ENCODE measurements around the gene FPGS. TPM values are rescaled to one million over a fixed set of nuclear protein-coding genes. Genes with fewer than 3 reads are reported as not detected.

Gene FPGS
- polyA plus RNA-seq, 3 donors, result 21.3 to 28.5 (median 25.2) TPM

DNA sequence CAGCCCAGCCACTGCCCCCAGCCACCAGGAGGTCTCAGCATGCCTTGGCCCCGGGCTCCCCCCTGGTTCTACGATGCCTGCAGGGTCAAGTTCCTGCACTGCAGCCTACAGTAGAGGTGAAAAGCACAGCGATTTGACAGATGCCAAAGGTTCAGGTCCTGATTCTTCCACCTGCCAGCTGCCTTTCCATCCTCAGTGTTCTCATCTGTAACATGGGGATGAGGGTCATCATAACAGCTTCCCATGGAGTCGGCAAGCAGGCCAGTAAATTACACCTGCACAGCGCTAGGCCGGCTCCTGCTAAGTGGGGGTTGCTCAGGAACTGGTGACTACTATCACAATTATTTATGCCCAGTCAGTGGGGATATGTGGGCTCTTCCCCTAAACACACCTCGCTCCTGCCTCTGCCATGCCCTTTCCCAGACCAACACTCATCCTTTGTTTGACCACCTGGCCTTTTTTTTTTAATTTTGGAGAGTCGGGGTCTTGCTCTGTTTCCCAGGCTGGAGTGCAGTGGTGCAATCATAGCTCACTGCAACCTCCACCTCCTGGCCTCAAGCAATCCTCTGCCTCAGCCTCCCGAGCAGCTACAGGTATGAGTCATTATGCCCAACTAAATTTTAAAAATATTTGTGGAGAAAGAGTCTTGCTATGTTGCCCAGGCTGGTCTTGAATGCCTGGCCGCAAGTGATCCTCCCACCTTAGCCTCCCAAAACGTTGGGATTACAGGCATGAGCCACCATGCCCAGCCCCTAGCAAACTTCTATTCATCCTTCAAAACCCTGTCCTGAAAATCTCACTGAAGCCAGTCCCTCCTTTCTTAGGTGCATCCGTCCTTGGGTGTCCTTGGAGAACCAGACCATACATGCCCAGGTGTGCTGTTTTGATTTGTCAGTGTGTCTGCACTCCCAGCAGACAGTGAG, 45.4 kb downstream of the FPGS start:
- Mint-ChIP-seq H3K9me3 (peaks cover 19 to 26% (median 22%) of the 10 kb centered on the region in 7 donors), H3K27ac (peak overlapping the region in 2 of 7 donors; percentile 32 to 47), H3K4me3 (no peak overlapping the region), H3K36me3 (peaks cover 26 to 32% of the 10 kb centered on the region in 2 donors), H3K4me1 (peaks cover 22% of the 10 kb centered on the region), H3K27me3 (ENCODE audit: low read depth in 3 of 3) (peaks cover 0 to 3% (median 3%) of the 10 kb centered on the region in 3 donors)
- no peak for DNase-seq
- no peaks in the 10 kb centered on the region for H3K27me3 ChIP-seq (ENCODE audit: control insufficient read depth in 2 of 2, insufficient read depth in 2 of 2, low read length in 2 of 2)
- intact Hi-C loops (cut with micrococcal nuclease), result no loop called here
- H3K27ac ChIP-seq (ENCODE audit: low read depth in 1 of 2, low read length in 2 of 2), result no peak overlapping the region
- TF ChIP-seq, protein P1, sequence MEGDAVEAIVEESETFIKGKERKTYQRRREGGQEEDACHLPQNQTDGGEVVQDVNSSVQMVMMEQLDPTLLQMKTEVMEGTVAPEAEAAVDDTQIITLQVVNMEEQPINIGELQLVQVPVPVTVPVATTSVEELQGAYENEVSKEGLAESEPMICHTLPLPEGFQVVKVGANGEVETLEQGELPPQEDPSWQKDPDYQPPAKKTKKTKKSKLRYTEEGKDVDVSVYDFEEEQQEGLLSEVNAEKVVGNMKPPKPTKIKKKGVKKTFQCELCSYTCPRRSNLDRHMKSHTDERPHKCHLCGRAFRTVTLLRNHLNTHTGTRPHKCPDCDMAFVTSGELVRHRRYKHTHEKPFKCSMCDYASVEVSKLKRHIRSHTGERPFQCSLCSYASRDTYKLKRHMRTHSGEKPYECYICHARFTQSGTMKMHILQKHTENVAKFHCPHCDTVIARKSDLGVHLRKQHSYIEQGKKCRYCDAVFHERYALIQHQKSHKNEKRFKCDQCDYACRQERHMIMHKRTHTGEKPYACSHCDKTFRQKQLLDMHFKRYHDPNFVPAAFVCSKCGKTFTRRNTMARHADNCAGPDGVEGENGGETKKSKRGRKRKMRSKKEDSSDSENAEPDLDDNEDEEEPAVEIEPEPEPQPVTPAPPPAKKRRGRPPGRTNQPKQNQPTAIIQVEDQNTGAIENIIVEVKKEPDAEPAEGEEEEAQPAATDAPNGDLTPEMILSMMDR (IDR thresholded peaks at IDR 0.05), result no peak
- no peaks in the 10 kb centered on the region for H3K79me2 ChIP-seq (ENCODE audit: insufficient read depth, low read length)
- peaks cover 17% of the 10 kb centered on the region for H4K20me1 ChIP-seq (ENCODE audit: insufficient read depth, low read length)
- no peak overlapping the region for H2AFZ ChIP-seq (ENCODE audit: insufficient read depth, low read depth, low read length, poor library complexity, severe bottlenecking)
- H3K9ac ChIP-seq (ENCODE audit: insufficient read depth, low read length, poor library complexity, severe bottlenecking), result no peak overlapping the region
- peaks cover 7 to 11% of the 10 kb centered on the region in 2 donors for H3K4me1 ChIP-seq (ENCODE audit: control insufficient read depth in 1 of 2, insufficient read depth in 2 of 2, low read length in 2 of 2)
- no peak overlapping the region for H3K4me3 ChIP-seq (replicated peaks in 1 of 3; ENCODE audit: low read depth in 2 of 3, low read length in 3 of 3)
- H3K9me3 ChIP-seq (replicated peaks in 1 of 2; ENCODE audit: control insufficient read depth in 1 of 2, insufficient read depth in 1 of 2, low read length in 2 of 2), result peaks cover 15 to 24% of the 10 kb centered on the region in 2 donors
- peaks cover under 1 to 20% of the 10 kb centered on the region in 2 donors for H3K36me3 ChIP-seq (replicated peaks in 1 of 2; ENCODE audit: control insufficient read depth in 1 of 2, insufficient read depth in 2 of 2, low read length in 2 of 2)
- 67% methylated on average over 5 of the region's 12 CpGs for WGBS (ENCODE audit: insufficient coverage)
- no peak overlapping the region for H3K4me2 ChIP-seq (replicated peaks; ENCODE audit: extremely low read depth, low read length, poor library complexity, severe bottlenecking)

DNA sequence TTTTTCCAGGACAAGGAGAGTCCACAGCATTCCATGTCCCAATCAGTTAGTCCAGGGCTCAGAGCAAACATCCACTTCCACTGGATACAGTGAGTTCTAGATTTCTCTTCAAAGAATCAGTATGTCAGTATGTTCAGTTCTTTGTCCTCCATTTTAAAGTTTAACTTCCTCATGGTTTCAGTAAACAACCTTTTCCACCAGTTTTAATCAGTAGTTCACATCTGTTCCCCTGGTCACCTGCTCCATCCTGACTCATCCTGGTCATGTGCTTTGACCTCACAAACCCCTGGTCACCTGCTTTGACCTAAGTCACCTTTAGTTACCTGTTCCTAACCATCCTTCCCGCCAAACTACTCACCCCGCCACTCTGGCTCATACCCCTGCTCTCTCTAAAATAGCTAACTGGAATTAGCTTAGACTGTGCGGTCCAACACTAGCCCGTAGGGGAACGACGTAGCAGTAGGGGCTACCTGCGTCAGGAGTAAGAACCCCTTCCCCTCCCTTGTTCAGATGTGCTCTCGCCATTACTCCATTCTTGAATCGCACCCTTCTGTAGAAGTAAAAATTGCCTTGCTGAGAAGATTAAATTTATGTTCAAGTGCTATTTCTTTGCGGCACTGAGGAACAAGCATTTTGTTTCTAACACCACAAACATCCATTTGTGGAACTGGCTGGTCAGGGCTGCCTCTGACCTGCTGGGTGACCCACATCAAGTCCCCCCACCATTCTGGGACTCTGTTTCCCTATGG, 46.2 kb downstream of the FPGS start:
- Histone ChIP-seq H3K4me3 (replicated peaks in 1 of 3; ENCODE audit: low read depth in 2 of 3, low read length in 3 of 3) (no peak overlapping the region), H3K27ac (ENCODE audit: low read depth in 1 of 2, low read length in 2 of 2) (no peak overlapping the region), H4K20me1 (ENCODE audit: insufficient read depth, low read length) (peaks cover 19% of the 10 kb centered on the region), H3K9me3 (replicated peaks in 1 of 2; ENCODE audit: control insufficient read depth in 1 of 2, insufficient read depth in 1 of 2, low read length in 2 of 2) (peaks cover 15 to 24% of the 10 kb centered on the region in 2 donors), H3K4me1 (ENCODE audit: control insufficient read depth in 1 of 2, insufficient read depth in 2 of 2, low read length in 2 of 2) (peaks cover 16 to 19% of the 10 kb centered on the region in 2 donors), H3K27me3 (ENCODE audit: control insufficient read depth in 2 of 2, insufficient read depth in 2 of 2, low read length in 2 of 2) (no peaks in the 10 kb centered on the region), H3K4me2 (replicated peaks; ENCODE audit: extremely low read depth, low read length, poor library complexity, severe bottlenecking) (no peak overlapping the region), H2AFZ (ENCODE audit: insufficient read depth, low read depth, low read length, poor library complexity, severe bottlenecking) (no peak overlapping the region), H3K36me3 (replicated peaks in 1 of 2; ENCODE audit: control insufficient read depth in 1 of 2, insufficient read depth in 2 of 2, low read length in 2 of 2) (peaks cover 0 to 19% of the 10 kb centered on the region in 2 donors), H3K79me2 (ENCODE audit: insufficient read depth, low read length) (no peaks in the 10 kb centered on the region), H3K9ac (ENCODE audit: insufficient read depth, low read length, poor library complexity, severe bottlenecking) (no peak overlapping the region)
- peaks cover 26 to 32% of the 10 kb centered on the region in 2 donors for H3K36me3 Mint-ChIP-seq
- H3K4me1 Mint-ChIP-seq, result peaks cover 31% of the 10 kb centered on the region
- TF ChIP-seq, protein P1 (IDR thresholded peaks at IDR 0.05), result no peak
- peaks cover 0 to 3% (median 3%) of the 10 kb centered on the region in 3 donors for H3K27me3 Mint-ChIP-seq (ENCODE audit: low read depth in 3 of 3)
- no peak overlapping the region for H3K4me3 Mint-ChIP-seq
- H3K27ac Mint-ChIP-seq, result peak overlapping the region in 2 of 7 donors; percentile 27 to 58
- peaks cover 19 to 26% (median 22%) of the 10 kb centered on the region in 7 donors for H3K9me3 Mint-ChIP-seq
- intact Hi-C loops (cut with micrococcal nuclease), result no loop called here
- 100% methylated on average over 1 of the region's 10 CpGs for WGBS (ENCODE audit: insufficient coverage)
- DNase-seq, result no peak

Measured in CD14-positive monocyte (primary cell).